SJCRH30 (cell line): ENCODE results near the gene NCR2. TPM values are rescaled to one million over a fixed set of nuclear protein-coding genes. Genes with fewer than 3 reads are reported as not detected.
A peak's percentile ranks its signal among the peaks of the same experiment; 100 is the strongest.

Experiments used
- DNase-seq, 2 experiments: peaks; one replicate each; pipeline ENCODE4 v3.0.0-alpha.2; 2015 to 2020
- H3K27ac ChIP-seq: fragments of 250-450 bp; sonication (Bioruptor Pico); 2 replicates; pipeline ENCODE4 v1.5.1; 2020; ENCODE audit warnings: mild to moderate bottlenecking, moderate library complexity
- H3K27me3 ChIP-seq: fragments of 250-450 bp; sonication (Bioruptor Pico); 2 replicates; pipeline ENCODE4 v1.5.1; 2020; ENCODE audit warnings: mild to moderate bottlenecking, moderate library complexity
- H3K36me3 ChIP-seq: fragments of 250-450 bp; sonication (Bioruptor Pico); 2 replicates; pipeline ENCODE4 v1.5.1; 2020; ENCODE audit warnings: mild to moderate bottlenecking, moderate library complexity
- H3K4me1 ChIP-seq: fragments of 250-450 bp; sonication (Bioruptor Pico); 2 replicates; pipeline ENCODE4 v1.5.1; 2020; ENCODE audit warnings: mild to moderate bottlenecking, moderate library complexity
- H3K4me3 ChIP-seq: fragments of 250-450 bp; sonication (Bioruptor Pico); 2 replicates; pipeline ENCODE4 v1.5.1; 2020; ENCODE audit warnings: mild to moderate bottlenecking, moderate library complexity
- H3K9me3 ChIP-seq: fragments of 250-450 bp; sonication (Bioruptor Pico); replicated peaks from 2 replicates; pipeline ENCODE4 v1.5.1; 2020; ENCODE audit warnings: mild to moderate bottlenecking, moderate library complexity
- total RNA-seq: library from RNA; depleted of rRNA; stranded (reverse); fragments of >200 nt; shearing (Covaris generic); gene quantifications from 2 replicates; pipeline ENCODE4 v1.2.3, GENCODE V29; 2014; rRNA removed

The NCR2 gene
- total RNA-seq, 1 experiment from 2014 or later: not detected

GRCh38 chr6:41375598-41376151 lies 40.3 kb downstream of the NCR2 start:
- Histone ChIP-seq H3K9me3 (no peaks in the 10 kb centered on the region; the same call in 1 of the 2 replicates), H3K4me3 (no peak overlapping the region), H3K27me3 (peaks cover 9% of the 10 kb centered on the region; the same call in 1 of the 2 replicates), H3K36me3 (no peaks in the 10 kb centered on the region), H3K27ac (no peak overlapping the region), H3K4me1 (peaks cover 3% of the 10 kb centered on the region; the same call in 1 of the 2 replicates)
- DNase-seq: peak in 1 of 2 experiments; percentile 19

DNA sequence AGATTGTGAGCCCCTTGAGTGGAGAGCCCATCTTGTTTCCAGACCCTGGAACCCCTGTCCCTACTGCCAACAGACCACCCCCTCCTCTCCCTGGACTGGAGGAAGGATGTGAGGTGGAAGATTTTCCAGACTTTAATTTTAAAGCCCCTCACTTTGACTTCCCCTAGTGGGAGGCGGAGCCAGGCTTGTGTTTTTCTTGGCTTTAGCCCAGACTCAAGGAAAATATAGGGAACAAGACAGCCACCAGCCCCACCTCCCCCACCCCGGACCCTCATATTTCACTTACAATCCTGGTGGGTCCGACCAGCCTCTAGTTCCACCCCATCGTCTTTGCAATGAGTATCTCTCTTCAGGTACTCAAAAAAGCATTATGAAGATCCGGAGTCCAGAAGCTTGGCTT lies 40.8 kb downstream of the NCR2 start:
- peaks cover 9% of the 10 kb centered on the region; the same call in 1 of the 2 replicates for H3K27me3 ChIP-seq
- DNase-seq: no peak
- no peaks in the 10 kb centered on the region for H3K4me1 ChIP-seq
- H3K36me3 ChIP-seq: no peaks in the 10 kb centered on the region
- no peak overlapping the region for H3K27ac ChIP-seq
- no peaks in the 10 kb centered on the region; the same call in 1 of the 2 replicates for H3K9me3 ChIP-seq
- H3K4me3 ChIP-seq: no peak overlapping the region

DNA sequence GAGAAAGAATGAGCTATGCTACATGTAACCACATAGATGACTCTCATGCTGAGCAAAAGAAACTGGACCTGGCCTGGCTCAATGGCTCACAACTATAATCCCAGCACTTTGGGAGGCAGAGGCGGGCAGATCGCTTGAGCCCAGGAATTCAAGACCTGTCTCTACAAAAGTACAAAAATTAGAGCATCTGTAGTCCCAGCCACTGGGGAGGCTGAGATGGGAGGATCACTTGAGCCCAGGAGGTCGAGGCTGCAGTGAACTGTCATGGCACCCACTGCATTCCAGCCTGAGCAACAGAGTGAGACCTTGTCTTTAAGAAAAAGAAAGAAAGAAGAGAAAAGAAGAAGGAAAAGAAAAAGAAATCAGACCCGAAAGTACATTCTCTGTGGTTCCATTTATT lies 41.7 kb downstream of the NCR2 start:
- Histone ChIP-seq H3K27me3 (peaks cover 9% of the 10 kb centered on the region; the same call in 1 of the 2 replicates), H3K9me3 (no peaks in the 10 kb centered on the region; the same call in 1 of the 2 replicates), H3K4me3 (no peak overlapping the region), H3K36me3 (no peaks in the 10 kb centered on the region), H3K27ac (no peak overlapping the region), H3K4me1 (no peaks in the 10 kb centered on the region)
- no peak for DNase-seq

- no peak overlapping the region for H3K27ac ChIP-seq
- H3K9me3 ChIP-seq: no peaks in the 10 kb centered on the region; the same call in 1 of the 2 replicates
- no peak overlapping the region for H3K4me3 ChIP-seq
- no peaks in the 10 kb centered on the region for H3K36me3 ChIP-seq
- no peak for DNase-seq
- peaks cover 9% of the 10 kb centered on the region; the same call in 1 of the 2 replicates for H3K27me3 ChIP-seq
- no peaks in the 10 kb centered on the region for H3K4me1 ChIP-seq
These were observed 43.9 kb downstream of the NCR2 start for GRCh38 chr6:41379306-41379705.

DNA sequence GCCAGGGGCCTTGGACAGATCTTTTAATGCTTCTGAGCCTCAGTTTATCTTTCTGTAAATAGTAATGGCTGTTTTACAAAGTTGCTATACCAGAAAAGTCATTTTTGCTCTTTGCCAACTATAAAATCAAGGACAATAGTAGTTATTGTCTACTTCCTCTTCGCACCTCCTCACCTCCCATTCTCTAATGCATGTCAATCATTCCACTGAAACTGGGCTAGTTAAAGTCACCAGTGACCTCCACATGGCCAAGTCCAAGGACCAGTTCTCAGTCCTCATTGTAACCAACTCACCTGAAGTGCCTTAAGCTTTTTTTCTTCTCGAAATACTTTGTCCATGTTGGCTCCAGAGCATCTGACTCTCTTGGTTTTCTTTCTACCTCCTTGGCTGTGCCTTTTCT lies 51.2 kb downstream of the NCR2 start:
- H3K27ac ChIP-seq: no peak overlapping the region
- 0 out of 2 replicates have a peak, but pooled peaks cover 1% of the 10 kb centered on the region for H3K27me3 ChIP-seq
- H3K36me3 ChIP-seq: no peaks in the 10 kb centered on the region
- H3K9me3 ChIP-seq: no peaks in the 10 kb centered on the region
- no peaks in the 10 kb centered on the region for H3K4me1 ChIP-seq
- DNase-seq: no peak
- no peak overlapping the region for H3K4me3 ChIP-seq

GRCh38 chr6:41392246-41392645 lies 56.8 kb downstream of the NCR2 start:
- Histone ChIP-seq H3K4me3 (no peak overlapping the region), H3K9me3 (no peaks in the 10 kb centered on the region), H3K27ac (no peak overlapping the region), H3K36me3 (no peaks in the 10 kb centered on the region), H3K27me3 (0 out of 2 replicates have a peak, but pooled peaks cover 3% of the 10 kb centered on the region), H3K4me1 (no peaks in the 10 kb centered on the region)
- no peak for DNase-seq

GRCh38 chr6:41396335-41396734 lies 60.9 kb downstream of the NCR2 start:
- Histone ChIP-seq H3K36me3 (no peaks in the 10 kb centered on the region), H3K9me3 (no peaks in the 10 kb centered on the region), H3K4me3 (no peak overlapping the region), H3K4me1 (no peaks in the 10 kb centered on the region), H3K27me3 (0 out of 2 replicates have a peak, but pooled peaks cover 3% of the 10 kb centered on the region), H3K27ac (no peak overlapping the region)
- DNase-seq: no peak

- no peaks in the 10 kb centered on the region for H3K27me3 ChIP-seq
- H3K36me3 ChIP-seq: no peaks in the 10 kb centered on the region
- no peaks in the 10 kb centered on the region for H3K9me3 ChIP-seq
- no peak overlapping the region for H3K4me3 ChIP-seq
- no peaks in the 10 kb centered on the region for H3K4me1 ChIP-seq
- no peak for DNase-seq
- no peak overlapping the region for H3K27ac ChIP-seq
These were observed 64.0 kb downstream of the NCR2 start for GRCh38 chr6:41399424-41399823.

Other genes starting within 250 kb of the NCR2 start
- gene TREML1, start 181.3 kb upstream of the NCR2 start, total RNA-seq: 0.10 TPM in 1 of 2 replicates, not detected in the other
- gene TREM2, start 172.5 kb upstream of the NCR2 start, total RNA-seq: 0.61 and 0.71 TPM in 2 replicates
- 0.06 TPM in 1 of 2 replicates, not detected in the other for gene TREML2, start 134.5 kb upstream of the NCR2 start, total RNA-seq
- gene TREML4, start 107.3 kb upstream of the NCR2 start, total RNA-seq: 0.06 TPM in 1 of 2 replicates, not detected in the other
- not detected in 2 replicates for gene TREM1, start 48.9 kb upstream of the NCR2 start, total RNA-seq
- 9.2 and 10.3 TPM in 2 replicates for gene FOXP4, start 210.8 kb downstream of the NCR2 start, total RNA-seq